PC-9 (cell line): Measurements from ENCODE around the gene GRM1.

ENCODE experiments used
- CTCF ChIP-seq: fragments of 200-600 bp; sonication (generic); conservative IDR thresholded peaks from 2 replicates; pipeline ENCODE4 v1.6.1; 2017; ENCODE audit warnings: mixed run types, antibody characterized with exemption, mild to moderate bottlenecking, moderate library complexity
- EZH2 ChIP-seq: fragments of 200-600 bp; sonication (generic); IDR thresholded peaks from 2 replicates; pipeline ENCODE4 v1.8.0; 2017; ENCODE audit warnings: antibody characterized with exemption, low read depth

GRCh38 chr6:146316175-146316495 lies 287.3 kb downstream of the GRM1 start:
- TF ChIP-seq EZH2 (no peak), CTCF (no peak)
